Neural progenitor cell (in vitro differentiated cells): ENCODE measurements around the gene LGALS4.

Experiments used
- EZH2 ChIP-seq: fragments of 200-600 bp; sonication (generic); IDR thresholded peaks from 2 replicates; pipeline ENCODE4 v1.6.1; 2017; ENCODE audit warnings: antibody characterized with exemption, mild to moderate bottlenecking, moderate library complexity
- EZH2phosphoT487 ChIP-seq: fragments of 200-600 bp; sonication (generic); IDR thresholded peaks from 2 replicates; pipeline ENCODE4 v1.6.1; 2017; ENCODE audit warnings: antibody characterized with exemption
- TF ChIP-seq, protein P1 (sequence below): fragments of 200-600 bp; sonication (generic); IDR thresholded peaks from 2 replicates; pipeline ENCODE4 v1.5.1; 2017; ENCODE audit warnings: antibody characterized with exemption, mild to moderate bottlenecking

DNA sequence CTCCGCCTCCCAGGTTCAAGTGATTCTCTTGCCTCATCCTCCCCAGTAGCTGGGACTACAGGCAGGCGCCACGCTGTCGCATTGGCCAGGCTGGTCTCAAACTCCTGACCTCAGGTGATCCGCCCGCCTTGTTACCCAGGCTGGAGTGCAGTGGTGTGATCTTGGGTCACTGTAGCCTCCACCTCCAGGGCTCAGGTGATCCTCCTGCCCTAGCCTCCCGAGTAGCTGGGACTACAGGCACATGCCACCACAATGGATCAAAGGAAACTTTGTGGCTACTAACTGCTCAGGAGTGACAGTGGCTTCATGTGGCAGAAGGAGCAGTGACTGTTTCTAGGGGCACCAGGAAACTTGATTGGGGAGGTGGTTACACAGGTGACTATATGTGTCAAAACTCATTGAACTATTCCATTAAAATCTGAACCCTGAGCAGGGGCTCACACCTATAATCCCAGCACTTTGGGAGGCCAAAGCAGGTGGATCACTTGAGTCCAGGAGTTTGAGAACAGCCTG, 27.5 kb downstream of the LGALS4 start:
- TF ChIP-seq, protein P1, sequence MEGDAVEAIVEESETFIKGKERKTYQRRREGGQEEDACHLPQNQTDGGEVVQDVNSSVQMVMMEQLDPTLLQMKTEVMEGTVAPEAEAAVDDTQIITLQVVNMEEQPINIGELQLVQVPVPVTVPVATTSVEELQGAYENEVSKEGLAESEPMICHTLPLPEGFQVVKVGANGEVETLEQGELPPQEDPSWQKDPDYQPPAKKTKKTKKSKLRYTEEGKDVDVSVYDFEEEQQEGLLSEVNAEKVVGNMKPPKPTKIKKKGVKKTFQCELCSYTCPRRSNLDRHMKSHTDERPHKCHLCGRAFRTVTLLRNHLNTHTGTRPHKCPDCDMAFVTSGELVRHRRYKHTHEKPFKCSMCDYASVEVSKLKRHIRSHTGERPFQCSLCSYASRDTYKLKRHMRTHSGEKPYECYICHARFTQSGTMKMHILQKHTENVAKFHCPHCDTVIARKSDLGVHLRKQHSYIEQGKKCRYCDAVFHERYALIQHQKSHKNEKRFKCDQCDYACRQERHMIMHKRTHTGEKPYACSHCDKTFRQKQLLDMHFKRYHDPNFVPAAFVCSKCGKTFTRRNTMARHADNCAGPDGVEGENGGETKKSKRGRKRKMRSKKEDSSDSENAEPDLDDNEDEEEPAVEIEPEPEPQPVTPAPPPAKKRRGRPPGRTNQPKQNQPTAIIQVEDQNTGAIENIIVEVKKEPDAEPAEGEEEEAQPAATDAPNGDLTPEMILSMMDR, result no peak
- TF ChIP-seq EZH2, result no peak
- no peak for TF ChIP-seq EZH2phosphoT487
